Common myeloid progenitor, CD34-positive (primary cell): ENCODE results near the gene SMURF1.

Source experiments
- CTCF ChIA-PET: fragments of 350-600 bp; sonication (Branson Sonifier 250); formaldehyde crosslinking; loops from one replicate; lab custom pipeline; 2021; ENCODE audit warnings: antibody characterized with exemption; lab: Charles Lee
- POLR2A ChIA-PET: fragments of 350-600 bp; sonication (Branson Sonifier 250); formaldehyde crosslinking; loops from one replicate; lab custom pipeline; 2021; ENCODE audit warnings: antibody characterized with exemption; lab: Charles Lee
- DNase-seq, 3 donors: peaks; one replicate each; pipeline versions ENCODE4 v3.0.0 to v3.0.0-alpha.2; 2013
- H3K27ac ChIP-seq, 2 experiments: 1 replicate in 1 of 2; 2 replicates in 1 of 2; pipeline ENCODE4 v1.7.0; 2013; ENCODE audit warnings: inconsistent platforms in 2 of 2, low read length in 2 of 2, mild to moderate bottlenecking in 2 of 2, low read depth in 1 of 2, moderate library complexity in 1 of 2; ENCODE audit not compliant: severe bottlenecking in 2 of 2, insufficient read depth in 1 of 2, poor library complexity in 1 of 2
- H3K27me3 ChIP-seq, 5 experiments: replicated peaks in 2 of 5; 1 replicate in 3 of 5; 2 replicates in 2 of 5; pipeline versions ENCODE4 v1.6.1 to v1.7.0; 2013; ENCODE audit warnings: low read length in 4 of 5, mild to moderate bottlenecking in 2 of 5, moderate library complexity in 2 of 5, inconsistent platforms in 1 of 5; ENCODE audit not compliant: insufficient read depth in 5 of 5, control insufficient read depth in 4 of 5
- H3K36me3 ChIP-seq, 4 experiments: 1 replicate in 2 of 4; 2 replicates in 2 of 4; pipeline versions ENCODE4 v1.6.1 to v1.7.0; 2013; ENCODE audit warnings: low read length in 3 of 4, control low read depth in 1 of 4, mild to moderate bottlenecking in 1 of 4; ENCODE audit not compliant: control insufficient read depth in 4 of 4, insufficient read depth in 4 of 4
- H3K4me1 ChIP-seq, 4 experiments: 1 replicate in 3 of 4; 2 replicates in 1 of 4; pipeline versions ENCODE4 v1.6.1 to v1.7.1; 2013; ENCODE audit warnings: low read length in 3 of 4, mild to moderate bottlenecking in 3 of 4, control low read depth in 1 of 4, inconsistent platforms in 1 of 4, moderate library complexity in 1 of 4; ENCODE audit not compliant: control insufficient read depth in 4 of 4, insufficient read depth in 4 of 4; ENCODE audit errors: control extremely low read depth in 1 of 4
- H3K4me3 ChIP-seq, 7 experiments: 1 replicate in 4 of 7; 2 replicates in 3 of 7; pipeline versions ENCODE4 v1.5.1 to v1.7.0; 2013; ENCODE audit warnings: mild to moderate bottlenecking in 7 of 7, low read length in 6 of 7, moderate library complexity in 6 of 7, inconsistent platforms in 2 of 7, low read depth in 2 of 7, control low read depth in 1 of 7; ENCODE audit not compliant: insufficient read depth in 4 of 7, control insufficient read depth in 1 of 7; ENCODE audit errors: extremely low read depth in 1 of 7
- H3K9me3 ChIP-seq, 5 experiments: 1 replicate in 4 of 5; 2 replicates in 1 of 5; pipeline versions ENCODE4 v1.6.1 to v1.7.1; 2013; ENCODE audit warnings: low read length in 4 of 5, mild to moderate bottlenecking in 2 of 5, inconsistent platforms in 1 of 5, low read depth in 1 of 5, moderate library complexity in 1 of 5; ENCODE audit not compliant: control insufficient read depth in 4 of 5, insufficient read depth in 2 of 5; ENCODE audit errors: control extremely low read depth in 1 of 5
- WGBS: methylation state at CpG from one replicate; pipeline ENCODE4 v1.1.5; 2013; ENCODE audit not compliant: insufficient coverage; 5-methylcytosine and 5-hydroxymethylcytosine counted together

SMURF1 gene

GRCh38 chr7:99005776-99006175 lies 138.1 kb downstream of the SMURF1 start:
- CTCF ChIA-PET, result interaction anchor here (0.8 to 1.3 kb wide), 2 partner anchors 9 to 15 kb away, joined by 3 read pairs; no protein-coding TSS in a partner anchor
- H3K27ac ChIP-seq, result no peak overlapping the region
- WGBS, result 94% methylated on average over 15 of the region's 15 CpGs
- H3K36me3 ChIP-seq, result peaks cover 11 to 85% (median 70%) of the 10 kb centered on the region in 4 experiments
- POLR2A ChIA-PET, result no interaction called here
- no peaks in the 10 kb centered on the region for H3K4me1 ChIP-seq
- H3K4me3 ChIP-seq, result no peak overlapping the region
- H3K9me3 ChIP-seq, result no peaks in the 10 kb centered on the region
- no peaks in the 10 kb centered on the region for H3K27me3 ChIP-seq
- DNase-seq, result no peak

- no peaks in the 10 kb centered on the region for H3K4me1 ChIP-seq
- H3K9me3 ChIP-seq, result no peaks in the 10 kb centered on the region
- WGBS, result 97% methylated on average over 26 of the region's 26 CpGs
- CTCF ChIA-PET, result interaction anchor here (1.3 kb wide), 1 partner anchor 9 kb away, joined by 3 read pairs; no protein-coding TSS in a partner anchor
- POLR2A ChIA-PET, result no interaction called here
- DNase-seq, result no peak
- H3K27ac ChIP-seq, result no peak overlapping the region
- H3K36me3 ChIP-seq, result peaks cover 15 to 86% (median 70%) of the 10 kb centered on the region in 4 experiments
- H3K4me3 ChIP-seq, result no peak overlapping the region
- H3K27me3 ChIP-seq, result no peaks in the 10 kb centered on the region
Measured at GRCh38 chr7:99004781-99005500, 139.0 kb downstream of the SMURF1 start.

GRCh38 chr7:99004216-99004615 lies 139.7 kb downstream of the SMURF1 start:
- POLR2A ChIA-PET, result no interaction called here
- Histone ChIP-seq H3K27ac (no peak overlapping the region), H3K9me3 (no peaks in the 10 kb centered on the region), H3K27me3 (no peaks in the 10 kb centered on the region), H3K36me3 (peaks cover 18 to 88% (median 72%) of the 10 kb centered on the region in 4 experiments), H3K4me3 (no peak overlapping the region), H3K4me1 (no peaks in the 10 kb centered on the region)
- 96% methylated on average over 8 of the region's 8 CpGs for WGBS
- CTCF ChIA-PET, result interaction anchor here (0.5 kb wide), 1 partner anchor 352 kb away, joined by 3 read pairs; no protein-coding TSS in a partner anchor
- DNase-seq, result no peak

- 95% methylated on average over 11 of the region's 15 CpGs for WGBS
- H3K9me3 ChIP-seq, result no peaks in the 10 kb centered on the region
- no peaks in the 10 kb centered on the region for H3K4me1 ChIP-seq
- H3K27ac ChIP-seq, result no peak overlapping the region
- H3K27me3 ChIP-seq, result no peaks in the 10 kb centered on the region
- DNase-seq, result no peak
- no peak overlapping the region for H3K4me3 ChIP-seq
- H3K36me3 ChIP-seq, result peaks cover 19 to 88% (median 76%) of the 10 kb centered on the region in 4 experiments
- ChIA-PET CTCF (no interaction called here), POLR2A (no interaction called here)
Measured at GRCh38 chr7:99003419-99003818, 140.5 kb downstream of the SMURF1 start.

GRCh38 chr7:99002827-99003212 lies 141.1 kb downstream of the SMURF1 start:
- Histone ChIP-seq H3K27ac (no peak overlapping the region), H3K4me1 (no peaks in the 10 kb centered on the region), H3K27me3 (no peaks in the 10 kb centered on the region), H3K4me3 (no peak overlapping the region), H3K36me3 (peaks cover 19 to 87% (median 76%) of the 10 kb centered on the region in 4 experiments), H3K9me3 (no peaks in the 10 kb centered on the region)
- WGBS, result 93% methylated on average over 17 of the region's 20 CpGs
- CTCF ChIA-PET, result interaction anchor here (1.0 kb wide), 1 partner anchor 12 kb away, joined by 3 read pairs; no protein-coding TSS in a partner anchor
- POLR2A ChIA-PET, result interaction anchor here (0.7 kb wide), 1 partner anchor 405 kb away, joined by 3 read pairs; no protein-coding TSS in a partner anchor
- no peak for DNase-seq

- Histone ChIP-seq H3K27me3 (no peaks in the 10 kb centered on the region), H3K4me3 (no peak overlapping the region), H3K36me3 (peaks cover 19 to 90% (median 78%) of the 10 kb centered on the region in 4 experiments), H3K4me1 (no peaks in the 10 kb centered on the region), H3K27ac (no peak overlapping the region), H3K9me3 (no peaks in the 10 kb centered on the region)
- CTCF ChIA-PET, result interaction anchor here (1.0 kb wide), 1 partner anchor 11 kb away, joined by 3 read pairs; no protein-coding TSS in a partner anchor
- POLR2A ChIA-PET, result interaction anchor here (0.7 kb wide), 1 partner anchor 406 kb away, joined by 3 read pairs; no protein-coding TSS in a partner anchor
- WGBS, result 97% methylated on average over 9 of the region's 12 CpGs
- no peak for DNase-seq
Measured at GRCh38 chr7:99002148-99002826, 141.6 kb downstream of the SMURF1 start.
